GM18517 (cell line): Measurements from ENCODE around the gene MSMO1.

Experiments used
- ATAC-seq: cut with Tn5 transposase; IDR thresholded peaks from one replicate; pipeline ENCODE4 v1.9.1; 2021; ENCODE audit warnings: mild to moderate bottlenecking, moderate library complexity; ENCODE audit not compliant: unreplicated experiment

MSMO1 gene

DNA sequence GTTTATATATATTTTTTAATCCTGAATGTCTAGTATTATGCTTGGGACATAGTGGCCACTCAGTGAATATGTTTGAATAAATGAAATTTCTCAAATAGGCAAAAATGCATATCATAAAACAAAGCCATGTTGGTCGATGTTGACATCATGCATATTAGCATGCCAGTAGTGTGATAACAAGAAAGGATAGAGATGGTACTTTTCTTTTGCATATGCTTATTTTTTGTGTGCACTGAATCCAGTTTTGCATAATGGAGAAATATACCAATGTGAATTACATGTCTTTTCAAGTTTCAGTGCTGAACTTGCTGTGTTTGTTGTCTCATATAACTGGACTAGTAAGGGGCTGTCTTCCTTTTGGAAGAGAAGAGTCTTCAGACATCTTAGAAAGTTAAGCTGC, 58.9 kb downstream of the MSMO1 start:
- ATAC-seq, result no peak

DNA sequence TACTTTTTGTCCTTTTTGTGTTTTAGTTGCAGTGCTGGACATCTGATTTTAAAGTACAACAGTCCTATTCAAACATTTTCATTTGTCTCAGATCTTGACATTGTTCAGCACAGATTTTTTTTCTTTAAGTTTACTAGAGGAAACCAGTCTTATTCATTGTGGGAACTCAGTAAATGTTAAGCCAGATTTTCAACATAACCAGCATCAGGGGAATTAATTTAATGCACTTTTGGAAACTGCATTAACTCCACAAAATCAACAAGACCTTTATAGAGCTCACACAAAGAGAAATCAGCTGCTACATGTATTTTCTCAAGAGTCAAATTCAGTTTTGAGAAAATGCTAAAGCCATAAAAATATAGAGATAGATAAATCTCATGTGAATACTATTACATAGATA, 61.3 kb downstream of the MSMO1 start:
- no peak for ATAC-seq
